ENCODE data around the gene GSKIP. TPM values are rescaled to one million over a fixed set of nuclear protein-coding genes. Genes with fewer than 3 reads are reported as not detected.

GSKIP gene
- polyA plus RNA-seq, 1 donor from 2014 or later, result 87.4 TPM

- TF ChIP-seq RAD21 (conservative IDR thresholded peaks at IDR 0.05), result no peak
- TF ChIP-seq MXI1 (conservative IDR thresholded peaks at IDR 0.05; ENCODE audit: poor library complexity, severe bottlenecking), result no peak
- no peak for TF ChIP-seq SMC3 (conservative IDR thresholded peaks at IDR 0.05; ENCODE audit: poor library complexity)
- no peak for TF ChIP-seq TAF1 (IDR thresholded peaks at IDR 0.05; ENCODE audit: low read depth)
- TF ChIP-seq EZH2 (IDR thresholded peaks at IDR 0.05; ENCODE audit: borderline replicate concordance, insufficient read depth, low read length, poor library complexity, severe bottlenecking), result no peak
- no peak for TF ChIP-seq CTCF (IDR thresholded peaks at IDR 0.05; ENCODE audit: poor library complexity, severe bottlenecking)
- no peak for TF ChIP-seq EP300 (conservative IDR thresholded peaks at IDR 0.05; ENCODE audit: poor library complexity, severe bottlenecking)
- TF ChIP-seq POLR2AphosphoS5 (IDR thresholded peaks at IDR 0.05), result no peak
- TF ChIP-seq REST (IDR thresholded peaks at IDR 0.05; ENCODE audit: borderline replicate concordance), result no peak
- Histone ChIP-seq H2AFZ (ENCODE audit: low read depth, low read length) (no peak overlapping the region), H3K4me3 (ENCODE audit: low read length) (no peak overlapping the region), H3K27ac (ENCODE audit: low read length) (no peak overlapping the region), H3K9me3 (ENCODE audit: low read length) (no peaks in the 10 kb centered on the region), H3K4me2 (ENCODE audit: low read length) (no peak overlapping the region), H3K27me3 (ENCODE audit: insufficient read depth, low read depth, low read length) (no peaks in the 10 kb centered on the region), H3F3A (ENCODE audit: insufficient read depth, low read length, poor library complexity, severe bottlenecking) (no peaks in the 10 kb centered on the region), H3K9me2 (ENCODE audit: insufficient read depth, low read length) (no peaks in the 10 kb centered on the region), H3K36me3 (ENCODE audit: insufficient read depth, low read length) (no peaks in the 10 kb centered on the region), H4K20me1 (ENCODE audit: insufficient read depth) (no peaks in the 10 kb centered on the region), H3K9ac (ENCODE audit: low read length) (no peak overlapping the region), H3K79me2 (replicated peaks; ENCODE audit: insufficient read depth, low read length) (no peaks in the 10 kb centered on the region)
Measured at GRCh38 chr14:96400495-96400894, 37.2 kb downstream of the GSKIP start.

GRCh38 chr14:96403409-96403808 is 40.1 kb downstream of the GSKIP start:
- Histone ChIP-seq H3K27ac (ENCODE audit: low read length) (no peak overlapping the region), H3K9me2 (ENCODE audit: insufficient read depth, low read length) (no peaks in the 10 kb centered on the region), H3K9me3 (ENCODE audit: low read length) (no peaks in the 10 kb centered on the region), H3K9ac (ENCODE audit: low read length) (no peak overlapping the region), H3K79me2 (replicated peaks; ENCODE audit: insufficient read depth, low read length) (no peaks in the 10 kb centered on the region), H4K20me1 (ENCODE audit: insufficient read depth) (no peaks in the 10 kb centered on the region), H3F3A (ENCODE audit: insufficient read depth, low read length, poor library complexity, severe bottlenecking) (no peaks in the 10 kb centered on the region), H3K4me3 (ENCODE audit: low read length) (no peak overlapping the region), H2AFZ (ENCODE audit: low read depth, low read length) (no peak overlapping the region), H3K36me3 (ENCODE audit: insufficient read depth, low read length) (no peaks in the 10 kb centered on the region), H3K4me2 (ENCODE audit: low read length) (no peak overlapping the region), H3K27me3 (ENCODE audit: insufficient read depth, low read depth, low read length) (no peaks in the 10 kb centered on the region)
- no peak for TF ChIP-seq TAF1 (IDR thresholded peaks at IDR 0.05; ENCODE audit: low read depth)
- no peak for TF ChIP-seq MXI1 (conservative IDR thresholded peaks at IDR 0.05; ENCODE audit: poor library complexity, severe bottlenecking)
- TF ChIP-seq CTCF (IDR thresholded peaks at IDR 0.05; ENCODE audit: poor library complexity, severe bottlenecking), result no peak
- TF ChIP-seq EZH2 (IDR thresholded peaks at IDR 0.05; ENCODE audit: borderline replicate concordance, insufficient read depth, low read length, poor library complexity, severe bottlenecking), result no peak
- TF ChIP-seq POLR2AphosphoS5 (IDR thresholded peaks at IDR 0.05), result no peak
- TF ChIP-seq REST (IDR thresholded peaks at IDR 0.05; ENCODE audit: borderline replicate concordance), result no peak
- TF ChIP-seq EP300 (conservative IDR thresholded peaks at IDR 0.05; ENCODE audit: poor library complexity, severe bottlenecking), result no peak
- TF ChIP-seq SMC3 (conservative IDR thresholded peaks at IDR 0.05; ENCODE audit: poor library complexity), result no peak

Measured in neural cell (in vitro differentiated cells).